Measurements from ENCODE around the gene TOM1L1. TPM values are rescaled to one million over a fixed set of nuclear protein-coding genes. Genes with fewer than 3 reads are reported as not detected.

The TOM1L1 gene
- total RNA-seq, 2 experiments from 2014 or later, result 0.36 to 0.86 TPM

GRCh38 chr17:54941285-54941684 lies 40.6 kb downstream of the TOM1L1 start:
- POLR2A ChIA-PET, result no interaction called here
- CTCF ChIA-PET, result no interaction called here

- ChIA-PET CTCF (no interaction called here), POLR2A (no interaction called here)
Observed at GRCh38 chr17:54944796-54945195, 44.1 kb downstream of the TOM1L1 start.

- POLR2A ChIA-PET, result no interaction called here
- CTCF ChIA-PET, result no interaction called here
Observed at GRCh38 chr17:54945231-54945630, 44.6 kb downstream of the TOM1L1 start.

DNA sequence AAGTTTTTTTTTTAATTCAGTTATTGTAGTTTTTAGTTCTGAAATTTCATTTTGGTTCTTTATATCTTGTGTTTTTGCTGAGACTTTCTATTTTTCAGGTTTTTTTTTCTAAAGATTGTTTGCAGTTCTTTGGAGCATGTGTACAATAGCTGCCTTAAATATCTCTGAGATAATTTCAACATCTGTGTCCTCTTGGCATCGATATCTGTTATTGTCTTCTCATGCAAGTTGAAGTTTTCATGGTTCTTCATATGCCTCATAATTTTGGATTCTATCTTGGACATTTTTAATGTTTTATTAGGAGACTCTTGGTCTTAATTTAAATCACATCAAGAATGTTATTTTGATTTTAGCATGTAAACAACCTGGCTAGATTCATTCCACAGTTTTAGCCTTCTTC lies 45.0 kb downstream of the TOM1L1 start:
- ChIA-PET CTCF (no interaction called here), POLR2A (no interaction called here)

DNA sequence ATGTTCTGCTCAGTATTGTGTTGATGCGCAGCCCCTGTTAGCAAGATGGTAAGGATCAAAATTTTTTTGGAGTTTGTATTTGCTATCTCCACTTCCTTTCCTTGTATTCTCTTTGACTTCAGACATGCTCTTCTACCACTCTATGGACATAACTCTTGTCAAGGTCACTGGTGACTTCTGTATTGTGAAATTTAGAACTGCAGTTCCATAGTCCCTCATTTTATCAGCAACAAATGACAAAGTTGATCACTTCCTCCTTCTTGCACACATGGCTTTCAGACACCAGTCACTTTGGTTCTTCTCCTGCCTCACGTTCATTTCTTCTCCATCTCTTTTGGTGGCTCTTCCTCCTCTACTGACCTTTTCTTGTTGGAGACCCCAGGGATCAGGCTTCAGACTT lies 46.7 kb downstream of the TOM1L1 start:
- POLR2A ChIA-PET, result no interaction called here

DNA sequence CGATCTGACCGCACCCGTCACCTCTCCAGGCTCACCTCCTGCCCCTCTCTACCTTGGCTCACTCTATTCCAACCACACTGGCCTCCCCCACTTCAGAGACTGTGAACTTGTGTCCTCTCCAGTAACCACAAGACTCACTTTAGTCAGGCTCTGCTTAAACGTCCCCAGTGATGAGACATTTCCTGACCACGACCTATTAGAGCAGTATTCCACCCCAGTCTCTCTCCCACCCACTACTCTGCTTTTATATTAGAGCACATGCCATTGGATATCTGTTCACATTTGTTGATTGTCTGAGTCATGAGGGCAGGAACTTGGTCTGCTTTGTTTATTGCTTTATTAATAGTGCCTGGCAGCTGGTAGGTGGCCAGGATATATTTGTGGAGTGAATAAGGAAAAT lies 47.7 kb downstream of the TOM1L1 start:
- ChIA-PET CTCF (no interaction called here), POLR2A (no interaction called here)

More for the DNA sequence above, 46.7 kb downstream of the TOM1L1 start:
- CTCF ChIA-PET, result no interaction called here

DNA sequence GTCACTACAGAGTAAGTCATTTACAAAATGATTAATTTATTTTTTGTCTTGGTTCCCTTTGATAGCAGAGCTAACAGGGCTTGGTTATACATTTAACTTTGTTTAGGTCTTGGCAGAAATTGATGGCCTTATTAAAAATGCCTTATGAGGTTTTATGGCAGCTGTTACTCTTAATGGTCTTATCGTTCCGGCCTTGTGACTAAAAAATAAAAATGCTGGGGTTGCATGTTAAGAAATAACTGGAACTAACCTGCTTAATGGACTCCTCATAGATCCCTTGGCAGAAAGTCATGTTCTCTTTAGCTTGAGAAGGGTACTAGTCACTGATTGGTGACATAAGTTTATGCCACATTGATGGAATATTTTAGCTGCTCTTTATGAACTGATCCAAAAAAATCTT lies 49.5 kb downstream of the TOM1L1 start:
- ChIA-PET CTCF (no interaction called here), POLR2A (no interaction called here)

- CTCF ChIA-PET, result no interaction called here
- POLR2A ChIA-PET, result no interaction called here
Observed at GRCh38 chr17:54951286-54951685, 50.6 kb downstream of the TOM1L1 start.

GRCh38 chr17:54956791-54957190 lies 56.1 kb downstream of the TOM1L1 start:
- ChIA-PET POLR2A (no interaction called here), CTCF (no interaction called here)

GRCh38 chr17:54967621-54968261 lies 67.1 kb downstream of the TOM1L1 start:
- ChIA-PET CTCF (no interaction called here), POLR2A (no interaction called here)

- ChIA-PET CTCF (interaction anchor here (1.0 kb wide), 1 partner anchor 24 kb away, joined by 4 read pairs; no protein-coding TSS in a partner anchor), POLR2A (no interaction called here)
Observed at GRCh38 chr17:54968262-54968987, 67.8 kb downstream of the TOM1L1 start, which contains the start of the genes COX11 and STXBP4. Gene COX11 (minus strand): TSS chr17:54968654. CDS start chr17:54968646, 8 bp downstream. Gene STXBP4 (plus strand): TSS chr17:54968765. CDS start chr17:54986220, 17,455 bp downstream.

DNA sequence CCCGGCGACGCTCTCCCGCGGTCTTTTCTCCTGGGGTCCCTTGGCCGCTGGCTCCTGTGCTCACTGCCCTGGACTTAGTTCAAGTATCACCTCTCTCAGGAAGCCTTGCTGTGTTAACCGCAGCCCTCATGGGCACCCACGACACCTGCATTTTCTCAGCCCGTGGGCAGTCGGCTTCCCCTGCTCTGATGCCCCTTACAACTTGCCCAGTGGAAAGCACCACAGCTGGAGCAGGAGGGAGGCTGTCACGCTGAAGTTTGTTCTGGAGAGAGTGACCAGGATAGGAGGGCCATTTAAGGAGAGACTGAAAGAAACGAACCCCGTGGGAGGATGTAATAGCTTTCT lies 68.3 kb downstream of the TOM1L1 start:
- POLR2A ChIA-PET, result no interaction called here
- CTCF ChIA-PET, result interaction anchor here (1.0 kb wide), 1 partner anchor 23 kb away, joined by 4 read pairs; no protein-coding TSS in a partner anchor

DNA sequence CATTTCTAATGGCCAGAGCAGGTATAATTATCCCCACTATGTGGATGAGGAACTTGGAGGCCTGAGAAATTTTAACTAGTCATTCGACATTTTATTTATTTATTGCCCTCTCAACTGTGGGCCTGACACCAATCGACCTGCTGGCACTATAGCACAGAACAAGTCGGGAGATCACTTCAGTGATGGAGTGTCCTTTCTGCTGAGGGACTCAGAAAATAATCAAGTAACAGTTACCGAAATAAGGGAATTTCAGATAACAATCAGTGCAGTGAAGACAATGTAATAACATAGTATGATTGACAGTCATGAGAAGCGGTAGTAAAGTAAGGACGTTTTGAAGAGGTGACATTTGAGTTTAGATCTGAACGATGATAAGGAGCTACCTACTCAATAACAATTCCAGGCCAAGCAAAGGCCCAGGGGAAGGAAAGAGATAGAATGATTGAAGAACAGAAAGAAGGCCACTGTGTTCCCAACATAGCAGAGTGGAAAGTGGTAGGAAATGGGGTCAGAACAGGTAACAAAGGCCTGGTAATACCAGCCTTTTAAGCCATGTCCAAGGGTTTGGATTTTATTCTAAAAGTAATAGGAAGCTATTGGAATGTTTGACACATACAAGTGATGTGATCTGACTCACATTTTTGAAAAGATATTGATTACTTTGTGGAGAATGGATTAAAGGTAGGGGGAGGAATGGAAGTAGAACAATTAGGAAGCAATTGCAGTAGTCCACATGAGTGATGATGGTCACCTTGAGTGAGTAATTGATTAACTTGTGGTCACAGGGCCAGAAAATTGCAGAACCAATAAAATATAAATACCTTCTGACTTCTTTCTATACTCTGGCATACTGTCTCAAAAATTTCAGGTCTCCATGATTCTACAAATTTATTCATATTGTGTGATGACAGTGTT lies 69.3 kb downstream of the TOM1L1 start:
- POLR2A ChIA-PET, result no interaction called here
- CTCF ChIA-PET, result interaction anchor here (1.0 kb wide), 1 partner anchor 22 kb away, joined by 4 read pairs; no protein-coding TSS in a partner anchor

DNA sequence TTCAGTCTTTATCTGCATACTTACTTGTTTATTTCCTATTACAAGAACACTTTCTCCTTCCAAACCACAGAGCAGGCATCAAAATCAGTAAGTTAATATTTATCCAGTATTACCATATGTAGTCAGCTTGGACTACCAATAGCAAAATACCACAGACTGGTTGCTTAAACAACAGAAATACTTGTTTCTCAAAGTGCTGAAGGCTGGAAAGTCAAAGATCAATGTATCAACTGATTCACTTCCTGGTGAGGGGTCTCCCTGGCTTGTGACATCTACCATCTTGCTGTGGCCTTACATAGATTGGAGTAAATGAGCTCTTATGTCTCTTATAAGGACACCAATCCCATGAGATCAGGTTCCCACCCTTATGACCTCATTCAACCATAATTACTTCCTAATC lies 70.5 kb downstream of the TOM1L1 start:
- POLR2A ChIA-PET, result no interaction called here
- CTCF ChIA-PET, result no interaction called here

DNA sequence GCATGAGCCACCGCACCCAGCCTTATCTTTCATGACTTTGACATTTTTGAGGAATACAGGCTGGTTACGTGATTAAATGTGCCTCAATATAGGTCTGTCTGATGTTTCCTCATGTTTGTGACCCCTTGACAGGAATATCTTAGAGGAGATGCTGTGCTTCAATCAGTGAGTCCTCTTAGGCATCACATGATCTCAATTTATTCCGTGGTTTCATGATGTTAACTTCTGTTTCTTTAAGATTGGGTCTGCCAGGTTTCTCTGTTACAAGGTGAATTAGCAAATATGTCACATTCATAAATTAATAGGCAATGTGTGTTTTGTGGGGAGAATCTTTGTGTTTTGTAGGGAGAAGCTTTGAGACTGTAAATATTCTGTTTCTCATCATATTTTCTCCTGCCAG lies 71.2 kb downstream of the TOM1L1 start:
- ChIA-PET POLR2A (no interaction called here), CTCF (no interaction called here)

DNA sequence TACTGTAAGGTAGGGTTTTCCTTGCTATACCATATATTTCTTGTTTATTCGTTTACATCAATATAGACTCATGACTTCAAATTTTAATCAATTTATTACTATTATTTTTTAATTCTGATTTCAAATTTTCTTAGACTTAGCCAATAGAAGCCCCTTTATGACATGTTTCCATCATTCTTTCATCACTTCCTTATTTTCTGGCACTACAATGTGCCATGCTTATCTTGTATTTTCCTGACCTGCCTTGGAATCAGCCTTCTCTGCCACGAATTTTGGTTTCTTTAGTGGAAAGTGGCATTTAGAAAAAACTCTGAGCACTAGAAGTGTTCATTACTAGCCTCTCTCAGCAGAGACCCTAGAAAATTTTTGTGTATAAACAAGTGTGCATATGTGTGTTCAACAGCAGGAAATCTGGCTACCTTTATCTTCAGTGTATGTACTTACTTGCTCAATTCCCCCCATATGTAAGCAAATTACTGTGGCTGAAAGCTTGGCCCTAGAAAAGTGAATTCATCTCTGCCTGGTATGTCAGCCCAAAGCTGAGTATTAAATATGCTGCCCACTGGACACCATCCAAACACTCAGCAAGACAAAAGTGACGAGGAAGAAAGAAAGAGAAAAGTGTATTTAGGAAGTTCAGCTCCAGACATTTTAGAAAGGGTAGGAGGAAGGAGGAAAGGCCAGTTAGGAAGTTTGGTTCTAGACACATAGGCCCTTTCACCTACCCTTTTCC lies 71.9 kb downstream of the TOM1L1 start:
- ChIA-PET POLR2A (no interaction called here), CTCF (interaction anchor here (1.9 kb wide), 1 partner anchor 20 kb away, joined by 9 read pairs; no protein-coding TSS in a partner anchor)

GRCh38 chr17:54974759-54975158 lies 74.1 kb downstream of the TOM1L1 start:
- ChIA-PET POLR2A (no interaction called here), CTCF (no interaction called here)

- POLR2A ChIA-PET, result no interaction called here
- CTCF ChIA-PET, result no interaction called here
Observed at GRCh38 chr17:54976316-54976715, 75.7 kb downstream of the TOM1L1 start.

GRCh38 chr17:54977744-54978143 lies 77.1 kb downstream of the TOM1L1 start:
- ChIA-PET CTCF (no interaction called here), POLR2A (no interaction called here)

DNA sequence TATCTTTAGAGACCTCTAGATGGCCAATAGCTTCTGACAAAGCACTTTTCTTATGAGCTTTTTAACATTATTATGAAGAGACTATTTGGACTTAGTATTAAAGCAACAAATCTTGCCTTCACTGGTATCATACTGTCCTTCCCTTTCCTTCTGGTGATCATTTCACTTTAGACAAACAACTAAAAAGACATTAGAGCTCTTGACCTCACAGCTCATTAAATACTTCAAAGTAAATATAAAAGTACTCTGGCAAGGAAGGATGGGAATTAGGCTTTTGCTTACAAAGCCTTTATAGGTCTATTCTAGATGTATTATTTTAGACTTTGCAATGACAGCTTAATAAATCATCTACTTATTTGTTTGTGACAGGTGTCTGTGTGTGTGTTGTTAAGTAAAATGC lies 79.0 kb downstream of the TOM1L1 start:
- ChIA-PET POLR2A (no interaction called here), CTCF (interaction anchor here (0.6 kb wide), 1 partner anchor 725 kb away, joined by 3 read pairs; no protein-coding TSS in a partner anchor)

All from activated CD8-positive, alpha-beta memory T cell treated with anti-CD3 and anti-CD28 coated beads for 36 hours (primary cell).